Stimulated activated naive CD8-positive, alpha-beta T cell treated with anti-CD3 and anti-CD28 coated beads, Interleukin-15, amount 100 ng/mL, for 72 hours (primary cell): ENCODE data around the gene FZD7.

Source experiments
- ATAC-seq: fragments of 150-1000 bp; cut with Tn5 transposase; 2 replicates; pipeline ENCODE4 v1.10.0; 2021; ENCODE audit warnings: mild to moderate bottlenecking, moderate library complexity
- DNase-seq, 2 donors: peaks; one replicate each; pipeline ENCODE4 v3.0.0; 2021 to 2022
- H3K27ac Mint-ChIP-seq, 2 donors: one replicate each; pipeline ENCODE4 v1.8.0; 2022; ENCODE audit warnings: mild to moderate bottlenecking in 2 of 2, mixed read lengths in 2 of 2, moderate library complexity in 2 of 2
- H3K27me3 Mint-ChIP-seq: one replicate; pipeline ENCODE4 v1.8.0; 2022; ENCODE audit warnings: mixed read lengths
- H3K4me1 Mint-ChIP-seq: one replicate; pipeline ENCODE4 v1.8.0; 2022; ENCODE audit warnings: mild to moderate bottlenecking, mixed read lengths
- H3K4me3 Mint-ChIP-seq, 2 donors: one replicate each; pipeline ENCODE4 v1.8.0; 2022; ENCODE audit warnings: mild to moderate bottlenecking in 2 of 2, mixed read lengths in 2 of 2, moderate library complexity in 1 of 2
- H3K9me3 Mint-ChIP-seq, 2 donors: one replicate each; pipeline ENCODE4 v1.8.0; 2022; ENCODE audit warnings: mixed read lengths in 2 of 2

Gene FZD7

GRCh38 chr2:202006301-202006700, 27.4 kb upstream of the FZD7 start:
- DNase-seq: no peak
- no peak overlapping the region for H3K4me3 Mint-ChIP-seq
- H3K27me3 Mint-ChIP-seq: peaks cover 5% of the 10 kb centered on the region
- no peak for ATAC-seq
- H3K27ac Mint-ChIP-seq: no peak overlapping the region
- peaks cover 15% of the 10 kb centered on the region for H3K4me1 Mint-ChIP-seq
- H3K9me3 Mint-ChIP-seq: no peaks in the 10 kb centered on the region

GRCh38 chr2:202007015-202007982, 26.4 kb upstream of the FZD7 start:
- Mint-ChIP-seq H3K27me3 (peaks cover 10% of the 10 kb centered on the region), H3K27ac (no peak overlapping the region), H3K4me3 (no peak overlapping the region), H3K9me3 (no peaks in the 10 kb centered on the region), H3K4me1 (peaks cover 15% of the 10 kb centered on the region)
- ATAC-seq (no peak), DNase-seq (no peak)

GRCh38 chr2:202007983-202008354, 25.7 kb upstream of the FZD7 start:
- H3K9me3 Mint-ChIP-seq: no peaks in the 10 kb centered on the region
- peaks cover 10% of the 10 kb centered on the region for H3K27me3 Mint-ChIP-seq
- no peak overlapping the region for H3K27ac Mint-ChIP-seq
- ATAC-seq: no peak
- H3K4me1 Mint-ChIP-seq: peaks cover 15% of the 10 kb centered on the region
- DNase-seq: no peak
- H3K4me3 Mint-ChIP-seq: no peak overlapping the region

GRCh38 chr2:202009019-202009481, 24.6 kb upstream of the FZD7 start:
- DNase-seq: no peak
- H3K9me3 Mint-ChIP-seq: no peaks in the 10 kb centered on the region
- H3K27ac Mint-ChIP-seq: no peak overlapping the region
- H3K4me3 Mint-ChIP-seq: no peak overlapping the region
- peaks cover 10% of the 10 kb centered on the region for H3K27me3 Mint-ChIP-seq
- ATAC-seq: no peak
- H3K4me1 Mint-ChIP-seq: peaks cover 15% of the 10 kb centered on the region

- peaks cover 15% of the 10 kb centered on the region for H3K4me1 Mint-ChIP-seq
- no peak overlapping the region for H3K4me3 Mint-ChIP-seq
- DNase-seq: no peak
- H3K27ac Mint-ChIP-seq: no peak overlapping the region
- peaks cover 13% of the 10 kb centered on the region for H3K27me3 Mint-ChIP-seq
- no peaks in the 10 kb centered on the region for H3K9me3 Mint-ChIP-seq
- ATAC-seq: no peak
These were observed 24.1 kb upstream of the FZD7 start for GRCh38 chr2:202009581-202009980.

- Mint-ChIP-seq H3K27me3 (peaks cover 26% of the 10 kb centered on the region), H3K4me3 (no peak overlapping the region), H3K4me1 (no peaks in the 10 kb centered on the region), H3K9me3 (no peaks in the 10 kb centered on the region), H3K27ac (no peak overlapping the region)
- no peak for ATAC-seq
- no peak for DNase-seq
These were observed 19.3 kb upstream of the FZD7 start for GRCh38 chr2:202014318-202014717.

GRCh38 chr2:202014759-202015211, 18.9 kb upstream of the FZD7 start:
- no peaks in the 10 kb centered on the region for H3K4me1 Mint-ChIP-seq
- DNase-seq (no peak), ATAC-seq (no peak)
- H3K9me3 Mint-ChIP-seq: no peaks in the 10 kb centered on the region
- no peak overlapping the region for H3K4me3 Mint-ChIP-seq
- peaks cover 26% of the 10 kb centered on the region for H3K27me3 Mint-ChIP-seq
- H3K27ac Mint-ChIP-seq: no peak overlapping the region

GRCh38 chr2:202015471-202015870, 18.2 kb upstream of the FZD7 start:
- no peak for DNase-seq

GRCh38 chr2:202016579-202017227, 17.0 kb upstream of the FZD7 start:
- no peaks in the 10 kb centered on the region for H3K4me1 Mint-ChIP-seq
- H3K27ac Mint-ChIP-seq: no peak overlapping the region
- no peak for DNase-seq
- H3K4me3 Mint-ChIP-seq: no peak overlapping the region
- peaks cover 17% of the 10 kb centered on the region for H3K27me3 Mint-ChIP-seq
- H3K9me3 Mint-ChIP-seq: no peaks in the 10 kb centered on the region
- no peak for ATAC-seq

More at GRCh38 chr2:202015471-202015870, 18.2 kb upstream of the FZD7 start:
- Mint-ChIP-seq H3K9me3 (no peaks in the 10 kb centered on the region), H3K27me3 (peaks cover 26% of the 10 kb centered on the region), H3K27ac (no peak overlapping the region), H3K4me1 (no peaks in the 10 kb centered on the region), H3K4me3 (no peak overlapping the region)
- ATAC-seq: no peak

- Mint-ChIP-seq H3K4me3 (no peak overlapping the region), H3K27ac (no peak overlapping the region), H3K27me3 (peaks cover 17% of the 10 kb centered on the region), H3K4me1 (no peaks in the 10 kb centered on the region), H3K9me3 (no peaks in the 10 kb centered on the region)
- ATAC-seq: no peak
- DNase-seq: no peak
These were observed 15.7 kb upstream of the FZD7 start for GRCh38 chr2:202017940-202018339.

- DNase-seq: no peak
- no peak for ATAC-seq
- H3K27me3 Mint-ChIP-seq: peaks cover 27% of the 10 kb centered on the region
- H3K9me3 Mint-ChIP-seq: no peaks in the 10 kb centered on the region
- no peak overlapping the region for H3K4me3 Mint-ChIP-seq
- no peaks in the 10 kb centered on the region for H3K4me1 Mint-ChIP-seq
- H3K27ac Mint-ChIP-seq: no peak overlapping the region
These were observed 14.7 kb upstream of the FZD7 start for GRCh38 chr2:202018950-202019349.

GRCh38 chr2:202019689-202020450, 13.8 kb upstream of the FZD7 start:
- ATAC-seq (no peak), DNase-seq (no peak)
- Mint-ChIP-seq H3K4me1 (no peaks in the 10 kb centered on the region), H3K27ac (no peak overlapping the region), H3K27me3 (peaks cover 28% of the 10 kb centered on the region), H3K9me3 (no peaks in the 10 kb centered on the region), H3K4me3 (no peak overlapping the region)

GRCh38 chr2:202022755-202023154, 10.9 kb upstream of the FZD7 start:
- no peak for DNase-seq
- Mint-ChIP-seq H3K4me3 (no peak overlapping the region), H3K9me3 (no peaks in the 10 kb centered on the region), H3K27me3 (peaks cover 37% of the 10 kb centered on the region), H3K4me1 (no peaks in the 10 kb centered on the region), H3K27ac (no peak overlapping the region)
- no peak for ATAC-seq

GRCh38 chr2:202023198-202023903, 10.3 kb upstream of the FZD7 start:
- no peak overlapping the region for H3K4me3 Mint-ChIP-seq
- H3K27me3 Mint-ChIP-seq: peaks cover 37% of the 10 kb centered on the region
- ATAC-seq: no peak
- no peaks in the 10 kb centered on the region for H3K9me3 Mint-ChIP-seq
- no peaks in the 10 kb centered on the region for H3K4me1 Mint-ChIP-seq
- DNase-seq: no peak
- H3K27ac Mint-ChIP-seq: peak overlapping the region in 1 of 2 donors; percentile 89

- no peaks in the 10 kb centered on the region for H3K9me3 Mint-ChIP-seq
- no peaks in the 10 kb centered on the region for H3K4me1 Mint-ChIP-seq
- H3K4me3 Mint-ChIP-seq: no peak overlapping the region
- peaks cover 37% of the 10 kb centered on the region for H3K27me3 Mint-ChIP-seq
- ATAC-seq (no peak), DNase-seq (no peak)
- no peak overlapping the region for H3K27ac Mint-ChIP-seq
These were observed 9.8 kb upstream of the FZD7 start for GRCh38 chr2:202023904-202024266.
